Measurements from ENCODE around the gene APBA1.

Gene APBA1

GRCh38 chr9:69578026-69578425 is 94.1 kb downstream of the APBA1 start:
- DNase-seq (ENCODE audit: low spot score), result peak; percentile 39

DNA sequence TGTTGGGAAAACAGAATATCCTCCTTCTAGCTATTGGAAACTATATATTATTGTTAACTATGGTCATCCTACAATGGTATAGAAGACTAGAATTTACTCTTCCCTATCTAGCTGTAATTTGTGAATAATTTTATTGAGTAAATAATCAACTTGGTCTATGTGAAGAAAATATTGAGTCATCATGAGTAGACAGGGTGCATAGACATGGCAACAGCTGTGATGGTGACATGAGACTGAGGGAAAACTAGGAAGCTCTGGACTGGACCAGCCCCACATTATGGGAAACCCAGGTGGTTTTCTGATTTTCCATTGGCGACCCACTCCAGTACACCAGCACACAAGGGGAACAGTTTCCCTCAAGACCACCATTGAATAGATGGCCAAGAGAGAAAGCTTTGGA is 95.0 kb downstream of the APBA1 start:
- no peak for DNase-seq (ENCODE audit: low spot score)

DNA sequence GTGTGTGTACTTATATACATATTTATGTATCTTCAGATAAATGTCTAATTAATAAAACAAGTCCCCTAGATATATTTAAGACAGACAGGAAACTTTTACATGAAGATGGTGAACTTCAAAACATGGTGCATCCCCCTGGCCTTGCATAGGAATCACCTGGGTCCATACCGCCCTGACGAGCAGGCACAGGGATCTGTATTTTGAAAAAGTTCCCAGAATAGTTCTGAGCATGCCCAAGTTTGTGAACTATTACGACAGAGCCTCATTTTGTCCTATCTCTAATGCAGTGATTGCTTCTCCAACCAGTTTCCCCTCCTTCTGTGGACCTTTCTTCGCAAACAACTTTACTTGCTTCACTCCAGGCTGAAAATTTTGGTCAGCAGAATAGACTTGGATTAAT is 98.1 kb downstream of the APBA1 start:
- no peak for DNase-seq (ENCODE audit: low spot score)

GRCh38 chr9:69573651-69574050 is 98.5 kb downstream of the APBA1 start:
- DNase-seq (ENCODE audit: low spot score), result no peak

- no peak for DNase-seq (ENCODE audit: low spot score)
These were observed 99.6 kb downstream of the APBA1 start for GRCh38 chr9:69572611-69573010.

GRCh38 chr9:69571032-69571431 is 101.1 kb downstream of the APBA1 start:
- no peak for DNase-seq (ENCODE audit: low spot score)

- DNase-seq (ENCODE audit: low spot score), result no peak
These were observed 102.3 kb downstream of the APBA1 start for GRCh38 chr9:69569738-69570451.

GRCh38 chr9:69564557-69564956 is 107.6 kb downstream of the APBA1 start:
- peak; percentile 28 for DNase-seq (ENCODE audit: low spot score)

GRCh38 chr9:69559126-69559525 is 113.0 kb downstream of the APBA1 start:
- DNase-seq (ENCODE audit: low spot score), result no peak

DNA sequence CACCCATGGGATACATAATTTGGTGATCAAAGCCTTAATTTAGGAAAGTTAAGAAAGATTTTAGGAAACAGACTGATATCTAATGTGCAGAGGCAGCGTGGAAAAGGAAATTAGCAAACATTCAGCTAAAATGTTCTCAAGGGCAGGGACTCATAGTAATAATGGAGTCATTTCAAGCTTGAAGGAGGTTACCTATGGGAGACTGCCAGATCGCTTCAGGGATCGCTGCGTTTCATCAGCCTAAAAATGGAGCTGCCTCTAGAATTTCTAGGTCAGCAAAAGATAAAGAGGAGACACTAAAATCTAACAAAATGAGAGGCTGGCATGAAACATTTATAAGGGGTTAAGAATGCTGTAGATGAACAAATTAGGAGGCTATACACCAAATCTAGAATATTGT is 115.5 kb downstream of the APBA1 start:
- DNase-seq (ENCODE audit: low spot score), result no peak

- no peak for DNase-seq (ENCODE audit: low spot score)
These were observed 116.4 kb downstream of the APBA1 start for GRCh38 chr9:69555802-69556201.

GRCh38 chr9:69554945-69555344 is 117.2 kb downstream of the APBA1 start:
- no peak for DNase-seq (ENCODE audit: low spot score)

DNA sequence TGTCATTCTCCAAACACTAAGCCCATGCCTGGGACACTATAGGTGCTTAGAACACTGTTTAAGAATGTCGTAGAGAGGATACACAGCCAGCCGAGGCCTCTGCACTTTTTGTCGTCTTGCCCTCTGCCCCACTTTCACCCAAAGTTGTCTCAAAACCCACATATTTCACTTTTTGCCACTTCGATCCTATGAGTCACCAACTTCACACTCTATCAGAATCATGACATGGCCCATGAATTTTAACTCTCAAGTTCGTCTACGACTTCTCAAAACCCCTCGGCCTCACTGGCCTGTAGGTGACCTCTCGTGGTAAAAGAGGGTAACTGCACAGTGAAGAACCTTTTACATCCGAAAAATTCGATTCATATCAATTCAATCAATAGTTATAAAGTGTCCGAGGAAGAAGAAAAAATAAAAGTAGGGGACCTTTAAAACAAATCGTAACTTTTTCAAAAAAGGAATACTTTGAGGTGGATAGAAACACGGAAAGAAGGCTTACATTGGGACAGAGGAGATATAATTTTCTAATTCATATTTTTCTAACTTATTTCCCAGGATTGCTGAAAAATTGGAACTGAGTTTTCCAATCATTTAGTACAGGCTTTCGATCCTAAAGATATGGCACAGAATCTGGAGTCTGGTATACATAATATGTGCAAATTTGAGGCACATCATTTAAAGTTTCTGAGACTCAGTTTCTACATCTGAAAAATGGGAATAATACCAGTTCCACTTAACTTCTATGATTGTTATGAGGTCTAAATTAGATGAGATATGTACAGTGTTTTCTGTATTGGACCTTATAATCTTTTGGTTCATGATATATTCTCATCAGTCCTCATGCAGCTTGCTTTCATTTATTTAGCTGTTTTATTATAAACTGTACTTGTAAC is 122.6 kb downstream of the APBA1 start:
- peak; percentile 57 for DNase-seq (ENCODE audit: low spot score)

GRCh38 chr9:69548681-69549080 is 123.5 kb downstream of the APBA1 start:
- DNase-seq (ENCODE audit: low spot score), result peak; percentile 60

DNA sequence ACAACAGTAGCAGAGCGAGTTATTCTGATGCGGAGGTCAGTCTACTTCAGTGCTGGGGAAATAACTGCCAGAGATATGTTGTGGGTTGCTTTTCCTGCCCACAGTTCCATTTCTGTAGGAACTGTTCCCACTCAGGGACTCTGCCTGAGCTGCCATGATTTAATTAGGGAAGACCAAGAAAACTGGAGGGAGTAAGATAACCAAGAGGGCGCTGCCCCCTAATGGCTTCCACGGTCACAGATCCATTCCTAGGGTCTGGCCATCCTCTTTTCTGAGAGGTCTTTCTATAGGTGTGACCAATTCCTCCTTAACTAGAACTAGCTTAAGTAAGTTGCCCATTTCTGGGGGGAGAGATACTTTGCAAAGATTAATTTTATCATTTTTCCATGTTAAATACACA is 125.9 kb downstream of the APBA1 start:
- no peak for DNase-seq (ENCODE audit: low spot score)

GRCh38 chr9:69542942-69543704 is 129.0 kb downstream of the APBA1 start:
- peak; percentile 72 for DNase-seq (ENCODE audit: low spot score)

- DNase-seq (ENCODE audit: low spot score), result no peak
These were observed 130.1 kb downstream of the APBA1 start for GRCh38 chr9:69542058-69542457.

DNA sequence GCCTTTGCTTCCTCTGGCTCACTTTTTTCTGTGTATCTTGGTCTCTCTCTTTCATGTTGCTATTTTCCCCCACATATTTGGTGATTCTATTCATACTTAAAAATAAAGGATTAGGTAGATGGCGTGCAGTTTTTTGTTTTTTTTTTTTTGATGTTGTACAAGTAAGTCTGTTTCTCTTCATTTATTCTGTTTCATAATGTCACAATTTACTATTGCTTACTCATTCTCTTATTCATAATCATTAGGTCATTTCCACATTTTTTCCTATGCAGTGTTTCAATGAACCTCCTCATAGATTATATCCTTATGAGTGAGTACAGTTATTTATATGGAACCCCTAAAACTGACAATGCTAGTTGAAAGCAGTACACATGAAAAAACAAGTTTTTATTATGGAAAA is 136.3 kb downstream of the APBA1 start:
- no peak for DNase-seq (ENCODE audit: low spot score)

- no peak for DNase-seq (ENCODE audit: low spot score)
These were observed 136.8 kb downstream of the APBA1 start for GRCh38 chr9:69535286-69535832.

GRCh38 chr9:69532396-69532795 is 139.8 kb downstream of the APBA1 start:
- DNase-seq (ENCODE audit: low spot score), result peak; percentile 48

GRCh38 chr9:69527454-69527853 is 144.7 kb downstream of the APBA1 start:
- DNase-seq (ENCODE audit: low spot score), result no peak

DNA sequence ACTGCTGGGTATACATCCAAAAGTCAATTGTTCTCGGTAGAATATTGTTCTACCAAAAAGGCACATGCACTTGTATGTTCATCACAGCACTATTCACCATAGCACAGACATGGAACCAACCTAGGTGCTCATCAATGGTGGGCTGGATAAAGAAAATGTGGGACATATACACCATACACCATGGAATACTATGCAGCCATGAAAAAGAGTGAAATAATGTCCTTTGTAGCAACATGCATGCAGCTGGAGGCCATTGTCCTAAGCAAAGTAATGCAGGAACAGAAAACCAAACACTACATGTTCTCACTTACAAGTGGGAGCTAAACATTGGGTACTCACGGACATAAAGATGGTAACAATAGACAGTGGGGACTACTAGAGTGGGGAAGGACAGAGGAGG is 145.5 kb downstream of the APBA1 start:
- no peak for DNase-seq (ENCODE audit: low spot score)
